ENCODE results near the gene ATG10.
A peak's percentile ranks its signal among the peaks of the same experiment; 100 is the strongest.

Gene ATG10

GRCh38 chr5:82151662-82152061 lies 179.8 kb downstream of the ATG10 start:
- H3K4me3 ChIP-seq (ENCODE audit: low read depth, low read length), result no peak overlapping the region
- no peaks in the 10 kb centered on the region for H3K36me3 ChIP-seq (replicated peaks)
- no peak overlapping the region for H3K27ac ChIP-seq
- DNase-seq, result no peak
- no peaks in the 10 kb centered on the region for H3K27me3 ChIP-seq (replicated peaks)
- in situ Hi-C loops (cut with HindIII; ENCODE audit: low pct_ligation_motif_present, low sequenced_read_pairs), result no loop called here
- no peak for TF ChIP-seq CTCF (IDR thresholded peaks at IDR 0.05; ENCODE audit: low read depth, low read length, missing control alignments)

GRCh38 chr5:82152978-82153481 lies 181.2 kb downstream of the ATG10 start:
- no peak overlapping the region for H3K27ac ChIP-seq
- DNase-seq, result no peak
- in situ Hi-C loops (cut with HindIII; ENCODE audit: low pct_ligation_motif_present, low sequenced_read_pairs), result no loop called here
- TF ChIP-seq CTCF (IDR thresholded peaks at IDR 0.05; ENCODE audit: low read depth, low read length, missing control alignments), result no peak
- H3K36me3 ChIP-seq (replicated peaks), result no peaks in the 10 kb centered on the region
- H3K27me3 ChIP-seq (replicated peaks), result no peaks in the 10 kb centered on the region
- H3K4me3 ChIP-seq (ENCODE audit: low read depth, low read length), result no peak overlapping the region

- Histone ChIP-seq H3K27ac (no peak overlapping the region), H3K27me3 (replicated peaks) (no peaks in the 10 kb centered on the region), H3K4me3 (ENCODE audit: low read depth, low read length) (no peak overlapping the region), H3K36me3 (replicated peaks) (no peaks in the 10 kb centered on the region)
- TF ChIP-seq CTCF (IDR thresholded peaks at IDR 0.05; ENCODE audit: low read depth, low read length, missing control alignments), result no peak
- DNase-seq, result no peak
- in situ Hi-C loops (cut with HindIII; ENCODE audit: low pct_ligation_motif_present, low sequenced_read_pairs), result no loop called here
These were observed 183.0 kb downstream of the ATG10 start for GRCh38 chr5:82154776-82155175.

DNA sequence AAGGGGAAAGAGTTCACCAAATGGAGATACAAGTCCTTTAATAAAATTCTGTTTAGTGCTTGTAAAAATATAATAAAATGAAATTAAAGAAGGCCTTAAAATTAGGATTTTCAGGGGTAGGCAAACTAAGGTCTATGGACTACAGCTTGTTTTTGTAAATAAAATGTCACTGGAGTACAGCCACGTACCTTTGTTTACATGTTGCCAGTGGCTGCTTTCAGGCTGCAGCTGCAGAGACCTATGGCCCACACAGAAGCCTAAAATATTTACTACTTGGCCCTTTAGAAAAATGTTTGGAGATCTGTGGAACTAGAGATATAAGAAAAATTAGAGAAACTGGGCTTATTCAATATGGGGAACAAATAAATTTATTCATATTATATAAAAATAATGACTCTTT lies 183.5 kb downstream of the ATG10 start:
- in situ Hi-C loops (cut with HindIII; ENCODE audit: low pct_ligation_motif_present, low sequenced_read_pairs), result no loop called here
- no peak for TF ChIP-seq CTCF (IDR thresholded peaks at IDR 0.05; ENCODE audit: low read depth, low read length, missing control alignments)
- no peak for DNase-seq
- no peaks in the 10 kb centered on the region for H3K27me3 ChIP-seq (replicated peaks)
- no peak overlapping the region for H3K27ac ChIP-seq
- no peak overlapping the region for H3K4me3 ChIP-seq (ENCODE audit: low read depth, low read length)
- H3K36me3 ChIP-seq (replicated peaks), result no peaks in the 10 kb centered on the region

GRCh38 chr5:82156874-82157273 lies 185.1 kb downstream of the ATG10 start:
- DNase-seq, result no peak
- Histone ChIP-seq H3K36me3 (replicated peaks) (no peaks in the 10 kb centered on the region), H3K4me3 (ENCODE audit: low read depth, low read length) (no peak overlapping the region), H3K27me3 (replicated peaks) (no peaks in the 10 kb centered on the region), H3K27ac (no peak overlapping the region)
- no peak for TF ChIP-seq CTCF (IDR thresholded peaks at IDR 0.05; ENCODE audit: low read depth, low read length, missing control alignments)
- in situ Hi-C loops (cut with HindIII; ENCODE audit: low pct_ligation_motif_present, low sequenced_read_pairs), result no loop called here

DNA sequence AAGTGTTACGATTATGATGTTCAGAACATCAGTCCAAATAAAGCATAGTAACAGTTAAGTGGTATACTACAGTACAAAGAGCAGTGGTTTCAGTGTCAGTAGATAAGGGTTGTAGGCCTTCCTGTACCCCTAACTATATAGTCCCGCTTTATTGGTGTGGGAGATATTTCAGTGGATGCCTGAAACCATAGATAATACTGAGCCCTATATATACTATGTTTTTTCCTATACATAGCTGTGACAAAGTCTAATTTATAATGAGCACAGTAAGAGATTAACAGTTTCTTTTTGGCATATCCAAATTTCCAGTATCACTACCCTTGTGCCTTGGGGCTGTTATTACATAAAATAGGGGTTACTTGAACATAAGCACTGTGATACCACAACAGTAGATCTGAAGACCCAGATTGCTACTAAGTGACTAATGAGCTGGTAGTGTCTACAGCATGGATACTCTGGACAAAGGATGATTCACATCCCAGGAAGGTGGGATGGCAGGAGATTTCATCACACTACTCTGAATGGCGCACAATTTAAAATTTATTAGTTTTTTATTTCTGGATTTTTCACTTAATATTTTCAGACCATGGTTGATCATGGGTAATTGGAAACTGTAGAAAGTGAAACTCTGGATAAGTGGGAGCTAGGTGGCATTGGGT lies 187.1 kb downstream of the ATG10 start:
- no peak for TF ChIP-seq CTCF (IDR thresholded peaks at IDR 0.05; ENCODE audit: low read depth, low read length, missing control alignments)
- H3K27me3 ChIP-seq (replicated peaks), result no peaks in the 10 kb centered on the region
- no peak overlapping the region for H3K4me3 ChIP-seq (ENCODE audit: low read depth, low read length)
- H3K36me3 ChIP-seq (replicated peaks), result no peaks in the 10 kb centered on the region
- H3K27ac ChIP-seq, result no peak overlapping the region
- DNase-seq, result peak; percentile 77
- in situ Hi-C loops (cut with HindIII; ENCODE audit: low pct_ligation_motif_present, low sequenced_read_pairs), result no loop called here
